Hepatocyte (in vitro differentiated cells): ENCODE data around the gene GFER.

Experiments used
- EZH2 ChIP-seq: fragments of 200-600 bp; sonication (generic); IDR thresholded peaks from 2 replicates; pipeline ENCODE4 v1.6.1; 2016; ENCODE audit warnings: antibody characterized with exemption, mild to moderate bottlenecking, borderline replicate concordance
- EZH2phosphoT487 ChIP-seq: fragments of 200-600 bp; sonication (generic); IDR thresholded peaks from one replicate; pipeline ENCODE4 v1.6.1; 2018; ENCODE audit warnings: antibody characterized with exemption, mild to moderate bottlenecking, low read depth, moderate library complexity; ENCODE audit not compliant: unreplicated experiment, severe bottlenecking
- TF ChIP-seq, protein P1 (sequence below): fragments of 200-600 bp; sonication (generic); IDR thresholded peaks from 2 replicates; pipeline ENCODE4 v1.5.1; 2016; ENCODE audit warnings: antibody characterized with exemption, mild to moderate bottlenecking; ENCODE audit not compliant: poor library complexity

DNA sequence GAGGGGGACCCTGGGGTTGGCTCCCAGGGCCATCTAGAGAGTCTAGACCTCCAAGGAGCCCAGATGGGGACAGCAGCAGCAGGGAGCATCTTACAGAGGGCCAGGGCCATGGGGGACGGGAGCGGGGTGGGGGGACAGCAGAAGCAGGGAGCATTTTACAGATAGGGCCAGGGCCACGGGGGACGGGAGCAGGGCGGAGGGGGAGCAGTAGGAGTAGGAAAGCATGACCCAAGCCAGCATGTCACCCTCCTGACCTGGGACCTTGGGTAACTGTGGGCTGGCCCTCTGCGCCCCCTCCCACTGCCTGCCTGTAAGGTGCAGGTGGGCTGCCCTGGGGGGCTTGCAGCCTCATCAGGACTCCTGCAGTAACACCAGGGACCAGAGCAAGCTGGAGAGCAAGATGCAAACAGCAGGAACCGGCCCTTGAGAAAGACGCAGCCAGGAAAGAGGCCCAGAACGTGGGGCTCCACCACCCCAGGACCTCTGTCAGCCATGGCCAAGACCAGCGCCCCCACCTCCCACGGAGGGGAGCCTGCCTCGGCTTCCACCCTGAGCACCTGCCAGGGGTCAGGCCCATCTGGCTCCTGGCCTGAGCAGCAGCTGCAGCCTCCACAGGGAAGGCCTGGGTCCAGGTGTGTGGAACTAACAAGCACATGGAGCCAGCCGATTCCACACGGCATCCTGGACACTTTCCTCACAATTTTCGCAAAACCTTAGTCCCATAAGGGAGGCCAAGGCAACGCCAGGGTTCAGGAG is 23.3 kb downstream of the GFER start:
- TF ChIP-seq EZH2 (no peak), EZH2phosphoT487 (no peak)
- TF ChIP-seq, protein P1, sequence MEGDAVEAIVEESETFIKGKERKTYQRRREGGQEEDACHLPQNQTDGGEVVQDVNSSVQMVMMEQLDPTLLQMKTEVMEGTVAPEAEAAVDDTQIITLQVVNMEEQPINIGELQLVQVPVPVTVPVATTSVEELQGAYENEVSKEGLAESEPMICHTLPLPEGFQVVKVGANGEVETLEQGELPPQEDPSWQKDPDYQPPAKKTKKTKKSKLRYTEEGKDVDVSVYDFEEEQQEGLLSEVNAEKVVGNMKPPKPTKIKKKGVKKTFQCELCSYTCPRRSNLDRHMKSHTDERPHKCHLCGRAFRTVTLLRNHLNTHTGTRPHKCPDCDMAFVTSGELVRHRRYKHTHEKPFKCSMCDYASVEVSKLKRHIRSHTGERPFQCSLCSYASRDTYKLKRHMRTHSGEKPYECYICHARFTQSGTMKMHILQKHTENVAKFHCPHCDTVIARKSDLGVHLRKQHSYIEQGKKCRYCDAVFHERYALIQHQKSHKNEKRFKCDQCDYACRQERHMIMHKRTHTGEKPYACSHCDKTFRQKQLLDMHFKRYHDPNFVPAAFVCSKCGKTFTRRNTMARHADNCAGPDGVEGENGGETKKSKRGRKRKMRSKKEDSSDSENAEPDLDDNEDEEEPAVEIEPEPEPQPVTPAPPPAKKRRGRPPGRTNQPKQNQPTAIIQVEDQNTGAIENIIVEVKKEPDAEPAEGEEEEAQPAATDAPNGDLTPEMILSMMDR, result no peak
